Loucy (cell line): Measurements from ENCODE around the gene ABHD10.

ENCODE experiments used
- H2AFZ ChIP-seq: fragments of 200-600 bp; sonication (generic); 2 replicates; pipeline ENCODE4 v1.6.0; 2016; ENCODE audit warnings: antibody characterized with exemption, mild to moderate bottlenecking, low read length, moderate library complexity
- H3F3A ChIP-seq: fragments of 200-600 bp; 2 replicates; pipeline ENCODE4 v1.6.0; 2016; ENCODE audit warnings: antibody characterized with exemption, low read depth, mild to moderate bottlenecking
- H3K27me3 ChIP-seq: fragments of 200-600 bp; sonication (generic); 2 replicates; pipeline ENCODE4 v1.6.1; 2014; ENCODE audit warnings: low read length, mild to moderate bottlenecking; ENCODE audit not compliant: insufficient read depth, poor library complexity, severe bottlenecking
- H3K36me3 ChIP-seq: fragments of 200-600 bp; sonication (generic); 2 replicates; pipeline ENCODE4 v1.6.1; 2016; ENCODE audit warnings: low read length; ENCODE audit not compliant: insufficient read depth
- H3K4me1 ChIP-seq: fragments of 200-600 bp; sonication (generic); 2 replicates; pipeline ENCODE4 v1.5.1; 2014; ENCODE audit warnings: low read length, mild to moderate bottlenecking; ENCODE audit not compliant: insufficient read depth, poor library complexity, severe bottlenecking
- H3K4me2 ChIP-seq: fragments of 200-600 bp; sonication (generic); 2 replicates; pipeline ENCODE4 v1.6.0; 2014; ENCODE audit warnings: antibody characterized with exemption, low read length, low read depth, mild to moderate bottlenecking; ENCODE audit not compliant: poor library complexity, severe bottlenecking
- H3K4me3 ChIP-seq: fragments of 200-600 bp; sonication (generic); 2 replicates; pipeline ENCODE4 v1.5.1; 2014; ENCODE audit warnings: low read length, mild to moderate bottlenecking, mixed read lengths; ENCODE audit not compliant: poor library complexity, severe bottlenecking
- H3K79me2 ChIP-seq: fragments of 200-600 bp; sonication (generic); 2 replicates; pipeline ENCODE4 v1.6.1; 2014; ENCODE audit warnings: low read length; ENCODE audit not compliant: insufficient read depth
- H3K9ac ChIP-seq: fragments of 200-600 bp; sonication (generic); 2 replicates; pipeline ENCODE4 v1.6.0; 2014; ENCODE audit warnings: mild to moderate bottlenecking, low read depth, low read length, moderate library complexity; ENCODE audit not compliant: poor library complexity, severe bottlenecking
- H3K9me2 ChIP-seq: fragments of 200-600 bp; sonication (generic); replicated peaks from 2 replicates; pipeline ENCODE4 v1.6.1; 2016; ENCODE audit warnings: low read depth, low read length, mixed read lengths
- H3K9me3 ChIP-seq: fragments of 200-600 bp; sonication (generic); 2 replicates; pipeline ENCODE4 v1.6.1; 2014; ENCODE audit warnings: mild to moderate bottlenecking, antibody characterized with exemption, low read length, low read depth; ENCODE audit not compliant: insufficient read depth
- H4K20me1 ChIP-seq: fragments of 200-600 bp; sonication (generic); 2 replicates; pipeline ENCODE4 v1.6.0; 2014; ENCODE audit warnings: antibody characterized with exemption, low read length, mild to moderate bottlenecking; ENCODE audit not compliant: insufficient read depth, poor library complexity, severe bottlenecking
- CTCF ChIP-seq: fragments of 200-600 bp; sonication (generic); conservative IDR thresholded peaks from 2 replicates; pipeline ENCODE4 v1.5.1; 2014; ENCODE audit warnings: mild to moderate bottlenecking, antibody characterized with exemption, low read length
- EZH2phosphoT487 ChIP-seq: fragments of 200-600 bp; IDR thresholded peaks from 2 replicates; pipeline ENCODE4 v1.6.1; 2018; ENCODE audit warnings: antibody characterized with exemption, mild to moderate bottlenecking, moderate library complexity, borderline replicate concordance

The ABHD10 gene

GRCh38 chr3:111936191-111936841 lies 42.5 kb upstream of the ABHD10 start:
- H3K9me2 ChIP-seq, result no peaks in the 10 kb centered on the region
- H3F3A ChIP-seq, result peaks cover 10% of the 10 kb centered on the region; the same call in 1 of the 2 replicates
- H3K9ac ChIP-seq, result no peak overlapping the region
- TF ChIP-seq CTCF, result no peak
- no peak for TF ChIP-seq EZH2phosphoT487
- peaks cover 7% of the 10 kb centered on the region; the same call in 1 of the 2 replicates for H3K9me3 ChIP-seq
- no peaks in the 10 kb centered on the region for H4K20me1 ChIP-seq
- no peak overlapping the region for H3K4me2 ChIP-seq
- H3K36me3 ChIP-seq, result no peaks in the 10 kb centered on the region
- H3K4me1 ChIP-seq, result peaks cover 43% of the 10 kb centered on the region
- no peak overlapping the region for H2AFZ ChIP-seq
- no peaks in the 10 kb centered on the region for H3K27me3 ChIP-seq
- H3K4me3 ChIP-seq, result no peak overlapping the region
- H3K79me2 ChIP-seq, result no peaks in the 10 kb centered on the region

GRCh38 chr3:111936967-111937366 lies 41.9 kb upstream of the ABHD10 start:
- H3K79me2 ChIP-seq, result no peaks in the 10 kb centered on the region
- no peak overlapping the region for H3K9ac ChIP-seq
- no peak overlapping the region for H2AFZ ChIP-seq
- no peak for TF ChIP-seq EZH2phosphoT487
- TF ChIP-seq CTCF, result no peak
- no peaks in the 10 kb centered on the region for H3K27me3 ChIP-seq
- H3K9me2 ChIP-seq, result no peaks in the 10 kb centered on the region
- H3K9me3 ChIP-seq, result peaks cover 7% of the 10 kb centered on the region; the same call in 1 of the 2 replicates
- no peaks in the 10 kb centered on the region for H4K20me1 ChIP-seq
- H3K4me3 ChIP-seq, result no peak overlapping the region
- peaks cover 10% of the 10 kb centered on the region; the same call in 1 of the 2 replicates for H3F3A ChIP-seq
- no peak overlapping the region for H3K4me2 ChIP-seq
- H3K36me3 ChIP-seq, result no peaks in the 10 kb centered on the region
- peaks cover 36% of the 10 kb centered on the region for H3K4me1 ChIP-seq

GRCh38 chr3:111937871-111938270 lies 41.0 kb upstream of the ABHD10 start:
- Histone ChIP-seq H4K20me1 (no peaks in the 10 kb centered on the region), H3K9ac (no peak overlapping the region), H3K9me3 (peaks cover 7% of the 10 kb centered on the region; the same call in 1 of the 2 replicates), H3K27me3 (no peaks in the 10 kb centered on the region), H3K4me3 (no peak overlapping the region), H3K4me2 (no peak overlapping the region), H3K36me3 (no peaks in the 10 kb centered on the region), H3K79me2 (no peaks in the 10 kb centered on the region), H3F3A (peaks cover 4% of the 10 kb centered on the region; the same call in 1 of the 2 replicates), H3K9me2 (no peaks in the 10 kb centered on the region), H2AFZ (no peak overlapping the region), H3K4me1 (peaks cover 27% of the 10 kb centered on the region)
- TF ChIP-seq EZH2phosphoT487, result no peak
- TF ChIP-seq CTCF, result no peak
